B cell (primary cell): ENCODE measurements around the gene FGF10. TPM values are rescaled to one million over a fixed set of nuclear protein-coding genes. Genes with fewer than 3 reads are reported as not detected.

Experiments
- ATAC-seq: fragments of 200-7000 bp; cut with Tn5 transposase; one replicate; pipeline ENCODE4 v1.10.0; 2021; ENCODE audit warnings: low read depth, mild to moderate bottlenecking, moderate number of reproducible peaks, moderate library complexity
- CTCF ChIA-PET: fragments of 350-600 bp; sonication (Branson Sonifier 250); formaldehyde crosslinking; loops from one replicate; lab custom pipeline; 2021; ENCODE audit warnings: antibody characterized with exemption, inconsistent platforms; lab: Charles Lee
- POLR2A ChIA-PET: fragments of 350-600 bp; sonication (Branson Sonifier 250); formaldehyde crosslinking; loops from one replicate; lab custom pipeline; 2021; ENCODE audit warnings: antibody characterized with exemption; lab: Charles Lee
- DNase-seq: peaks from one replicate; pipeline ENCODE4 v3.0.0; 2013
- H2AFZ ChIP-seq: 2 replicates; pipeline ENCODE4 v1.6.1; 2012; ENCODE audit warnings: mild to moderate bottlenecking, low read depth, low read length; ENCODE audit not compliant: insufficient read depth, poor library complexity, severe bottlenecking
- H3K27ac ChIP-seq, 2 donors: 1 replicate in 1 of 2; 2 replicates in 1 of 2; pipeline ENCODE4 v1.5.1; 2012 to 2013; ENCODE audit warnings: low read length in 2 of 2, mild to moderate bottlenecking in 2 of 2, moderate library complexity in 1 of 2
- H3K27me3 ChIP-seq, 4 experiments: fragments of 200-600 bp in 1 of 4; sonication (generic) in 1 of 4; replicated peaks in 1 of 4; 1 replicate in 2 of 4; 2 replicates in 2 of 4; pipeline versions ENCODE4 v1.6.1 to v1.7.0; 2013 to 2016; ENCODE audit warnings: low read length in 3 of 4, mild to moderate bottlenecking in 2 of 4, mixed read lengths in 1 of 4, moderate library complexity in 1 of 4; ENCODE audit not compliant: insufficient read depth in 4 of 4, control insufficient read depth in 3 of 4; ENCODE audit errors: control extremely low read depth in 1 of 4
- H3K36me3 ChIP-seq, 2 experiments: replicated peaks in 1 of 2; 1 replicate in 1 of 2; 2 replicates in 1 of 2; pipeline versions ENCODE4 v1.6.1 to v1.7.1; 2013; ENCODE audit warnings: low read length in 1 of 2; ENCODE audit not compliant: insufficient read depth in 2 of 2, control insufficient read depth in 1 of 2; ENCODE audit errors: control extremely low read depth in 1 of 2, extremely low read depth in 1 of 2
- H3K4me1 ChIP-seq, 2 donors: fragments of 200-600 bp in 1 of 2; sonication (generic) in 1 of 2; 1 replicate in 1 of 2; 2 replicates in 1 of 2; pipeline versions ENCODE4 v1.5.1 to v1.6.1; 2013 to 2017; ENCODE audit warnings: low read length in 2 of 2; ENCODE audit not compliant: control insufficient read depth in 2 of 2, insufficient read depth in 2 of 2
- H3K4me2 ChIP-seq: replicated peaks from 2 replicates; pipeline ENCODE3; 2012; ENCODE audit warnings: mild to moderate bottlenecking, low read depth, low read length; ENCODE audit not compliant: poor library complexity, severe bottlenecking
- H3K4me3 ChIP-seq, 5 experiments: fragments of 200-600 bp in 1 of 5; sonication (generic) in 1 of 5; 1 replicate in 3 of 5; 2 replicates in 2 of 5; pipeline versions ENCODE4 v1.5.1 to v1.7.0; 2011 to 2016; ENCODE audit warnings: low read length in 4 of 5, mild to moderate bottlenecking in 4 of 5, low read depth in 2 of 5, control low read depth in 1 of 5, moderate library complexity in 1 of 5; ENCODE audit not compliant: insufficient read depth in 1 of 5; ENCODE audit errors: control extremely low read depth in 1 of 5, extremely low read depth in 1 of 5
- H3K79me2 ChIP-seq: fragments of 200-600 bp; sonication (generic); one replicate; pipeline ENCODE4 v1.6.0; 2016; ENCODE audit warnings: low read length; ENCODE audit not compliant: control insufficient read depth, insufficient read depth
- H3K9ac ChIP-seq: fragments of 200-600 bp; sonication (generic); 2 replicates; pipeline ENCODE4 v1.6.1; 2017; ENCODE audit warnings: mild to moderate bottlenecking, low read length, moderate library complexity
- H3K9me3 ChIP-seq, 3 donors: one replicate each; pipeline versions ENCODE4 v1.6.1 to v1.7.1; 2013; ENCODE audit warnings: low read length in 2 of 3; ENCODE audit not compliant: control insufficient read depth in 2 of 3, insufficient read depth in 1 of 3; ENCODE audit errors: control extremely low read depth in 1 of 3
- H4K20me1 ChIP-seq: 2 replicates; pipeline ENCODE4 v1.6.0; 2012; ENCODE audit warnings: mild to moderate bottlenecking, low read length; ENCODE audit not compliant: insufficient read depth, control insufficient read depth, poor library complexity, severe bottlenecking
- H3K27ac Mint-ChIP-seq: one replicate; pipeline ENCODE4 v1.8.0; 2021; ENCODE audit warnings: mixed read lengths
- H3K27me3 Mint-ChIP-seq: one replicate; pipeline ENCODE4 v1.8.0; 2021; ENCODE audit warnings: mixed read lengths
- H3K4me1 Mint-ChIP-seq: one replicate; pipeline ENCODE4 v1.8.0; 2021; ENCODE audit warnings: mixed read lengths
- H3K4me3 Mint-ChIP-seq: one replicate; pipeline ENCODE4 v1.8.0; 2021; ENCODE audit warnings: mixed read lengths
- H3K9me3 Mint-ChIP-seq: one replicate; pipeline ENCODE4 v1.8.0; 2022; ENCODE audit warnings: mixed read lengths; ENCODE audit not compliant: insufficient read depth
- CTCF ChIP-seq: fragments of 200-600 bp; IDR thresholded peaks from one replicate; pipeline ENCODE4 v1.8.0; 2022; ENCODE audit warnings: antibody characterized with exemption, mild to moderate bottlenecking
- EZH2 ChIP-seq: IDR thresholded peaks from 2 replicates; pipeline ENCODE4 v1.6.1; 2012; ENCODE audit warnings: borderline replicate concordance, low read depth, mild to moderate bottlenecking, moderate library complexity, low read length; ENCODE audit not compliant: insufficient read depth, poor library complexity, severe bottlenecking
- WGBS: methylation state at CpG from one replicate; pipeline ENCODE4 v1.1.5; 2013; ENCODE audit warnings: missing lambda C conversion rate; ENCODE audit not compliant: insufficient coverage; 5-methylcytosine and 5-hydroxymethylcytosine counted together
- intact Hi-C: fragments of 100-400 bp; cut with micrococcal nuclease; formaldehyde crosslinking; loops from one replicate; pipeline ENCODE4 v1.10.0; 2022
- polyA plus RNA-seq: library from polyadenylated mRNA; depleted of rRNA; stranded (reverse); fragments of >200 nt; gene quantifications from 2 replicates; pipeline ENCODE4 v1.2.3, GENCODE V29; 2012
- total RNA-seq, 2 donors: library from RNA; stranded (reverse); fragments of 120-200 nt in 1 of 2; gene quantifications; 1 replicate in 1 of 2; 2 replicates in 1 of 2; pipeline versions ENCODE4 v1.2.3 to v1.2.4, GENCODE V29; 2013 to 2022

FGF10 gene
- total and polyA plus RNA-seq, 2 donors (not counting 1 experiment from before 2014, with no cell fraction given), result not detected

- ATAC-seq, result no peak
- H2AFZ ChIP-seq, result no peak overlapping the region
- Mint-ChIP-seq H3K9me3 (peaks cover 5% of the 10 kb centered on the region), H3K27ac (no peak overlapping the region), H3K27me3 (no peaks in the 10 kb centered on the region), H3K4me1 (no peaks in the 10 kb centered on the region), H3K4me3 (no peak overlapping the region)
- H4K20me1 ChIP-seq, result no peaks in the 10 kb centered on the region
- no peaks in the 10 kb centered on the region for H3K79me2 ChIP-seq
- ChIA-PET CTCF (no interaction called here), POLR2A (no interaction called here)
- no peaks in the 10 kb centered on the region for H3K27me3 ChIP-seq
- H3K4me1 ChIP-seq, result no peaks in the 10 kb centered on the region
- TF ChIP-seq CTCF (no peak), EZH2 (no peak)
- no CpG with 5 or more reads among the region's 2 CpGs for WGBS
- H3K36me3 ChIP-seq, result no peaks in the 10 kb centered on the region
- intact Hi-C loops, result no loop called here
- H3K9ac ChIP-seq, result no peak overlapping the region
- no peak overlapping the region for H3K4me3 ChIP-seq
- H3K27ac ChIP-seq, result no peak overlapping the region
- H3K9me3 ChIP-seq, result no peaks in the 10 kb centered on the region
- no peak overlapping the region for H3K4me2 ChIP-seq
- DNase-seq, result no peak
Observed at GRCh38 chr5:44294516-44294915, 94.7 kb downstream of the FGF10 start.

- peaks cover 5% of the 10 kb centered on the region for H3K9me3 Mint-ChIP-seq
- Histone ChIP-seq H3K9ac (no peak overlapping the region), H3K27ac (no peak overlapping the region), H3K9me3 (no peaks in the 10 kb centered on the region), H3K36me3 (no peaks in the 10 kb centered on the region), H4K20me1 (no peaks in the 10 kb centered on the region), H3K27me3 (no peaks in the 10 kb centered on the region), H3K79me2 (no peaks in the 10 kb centered on the region), H3K4me3 (no peak overlapping the region), H3K4me2 (no peak overlapping the region), H3K4me1 (no peaks in the 10 kb centered on the region), H2AFZ (no peak overlapping the region)
- no peaks in the 10 kb centered on the region for H3K4me1 Mint-ChIP-seq
- POLR2A ChIA-PET, result no interaction called here
- no peak overlapping the region for H3K27ac Mint-ChIP-seq
- no peaks in the 10 kb centered on the region for H3K27me3 Mint-ChIP-seq
- ATAC-seq, result no peak
- no CpG with 5 or more reads among the region's 2 CpGs for WGBS
- TF ChIP-seq EZH2 (no peak), CTCF (no peak)
- no peak for DNase-seq
- CTCF ChIA-PET, result no interaction called here
- no peak overlapping the region for H3K4me3 Mint-ChIP-seq
- intact Hi-C loops, result no loop called here
Observed at GRCh38 chr5:44292736-44293135, 96.5 kb downstream of the FGF10 start.
